ENCODE data around the gene LYST. TPM values are rescaled to one million over a fixed set of nuclear protein-coding genes. Genes with fewer than 3 reads are reported as not detected.

Gene LYST
- total RNA-seq, 1 donor from 2014 or later = 7.2 TPM

DNA sequence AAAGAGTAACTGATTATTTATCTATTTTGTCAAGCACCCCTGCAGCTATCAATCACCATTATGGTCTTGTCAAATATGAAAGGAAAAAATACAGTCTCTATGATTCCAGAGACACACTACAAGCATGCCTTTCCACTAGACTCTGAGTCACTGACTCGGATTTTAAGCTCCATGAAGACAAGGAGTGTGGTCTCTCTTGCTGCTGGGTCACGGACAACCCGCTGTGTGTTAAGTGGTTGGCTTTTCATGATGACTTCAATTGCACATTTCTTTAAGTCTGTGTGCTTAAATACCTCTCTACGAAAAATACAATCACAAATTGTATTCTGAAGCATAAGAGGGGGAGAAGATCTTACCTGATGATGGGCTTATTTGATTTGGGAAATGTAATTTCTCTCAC, 203.1 kb downstream of the LYST start:
- Mint-ChIP-seq H3K36me3 (no peaks in the 10 kb centered on the region), H3K9me3 (peaks cover 4% of the 10 kb centered on the region), H3K4me3 (no peak overlapping the region), H3K27me3 (ENCODE audit: low read depth) (no peaks in the 10 kb centered on the region), H3K4me1 (no peaks in the 10 kb centered on the region), H3K27ac (no peak overlapping the region)
- TF ChIP-seq, protein P1, sequence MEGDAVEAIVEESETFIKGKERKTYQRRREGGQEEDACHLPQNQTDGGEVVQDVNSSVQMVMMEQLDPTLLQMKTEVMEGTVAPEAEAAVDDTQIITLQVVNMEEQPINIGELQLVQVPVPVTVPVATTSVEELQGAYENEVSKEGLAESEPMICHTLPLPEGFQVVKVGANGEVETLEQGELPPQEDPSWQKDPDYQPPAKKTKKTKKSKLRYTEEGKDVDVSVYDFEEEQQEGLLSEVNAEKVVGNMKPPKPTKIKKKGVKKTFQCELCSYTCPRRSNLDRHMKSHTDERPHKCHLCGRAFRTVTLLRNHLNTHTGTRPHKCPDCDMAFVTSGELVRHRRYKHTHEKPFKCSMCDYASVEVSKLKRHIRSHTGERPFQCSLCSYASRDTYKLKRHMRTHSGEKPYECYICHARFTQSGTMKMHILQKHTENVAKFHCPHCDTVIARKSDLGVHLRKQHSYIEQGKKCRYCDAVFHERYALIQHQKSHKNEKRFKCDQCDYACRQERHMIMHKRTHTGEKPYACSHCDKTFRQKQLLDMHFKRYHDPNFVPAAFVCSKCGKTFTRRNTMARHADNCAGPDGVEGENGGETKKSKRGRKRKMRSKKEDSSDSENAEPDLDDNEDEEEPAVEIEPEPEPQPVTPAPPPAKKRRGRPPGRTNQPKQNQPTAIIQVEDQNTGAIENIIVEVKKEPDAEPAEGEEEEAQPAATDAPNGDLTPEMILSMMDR (IDR thresholded peaks at IDR 0.05; ENCODE audit: unreplicated experiment) = no peak
- no peak for DNase-seq (ENCODE audit: low spot score in 2 of 2, unreplicated experiment in 2 of 2)

GRCh38 chr1:235661568-235661967, 205.1 kb downstream of the LYST start:
- Mint-ChIP-seq H3K27me3 (ENCODE audit: low read depth) (peaks cover 4% of the 10 kb centered on the region), H3K4me1 (no peaks in the 10 kb centered on the region), H3K4me3 (no peak overlapping the region), H3K9me3 (no peaks in the 10 kb centered on the region), H3K36me3 (no peaks in the 10 kb centered on the region), H3K27ac (no peak overlapping the region)
- DNase-seq (ENCODE audit: low spot score in 2 of 2, unreplicated experiment in 2 of 2) = no peak
- TF ChIP-seq, protein P1 (IDR thresholded peaks at IDR 0.05; ENCODE audit: unreplicated experiment) = no peak

DNA sequence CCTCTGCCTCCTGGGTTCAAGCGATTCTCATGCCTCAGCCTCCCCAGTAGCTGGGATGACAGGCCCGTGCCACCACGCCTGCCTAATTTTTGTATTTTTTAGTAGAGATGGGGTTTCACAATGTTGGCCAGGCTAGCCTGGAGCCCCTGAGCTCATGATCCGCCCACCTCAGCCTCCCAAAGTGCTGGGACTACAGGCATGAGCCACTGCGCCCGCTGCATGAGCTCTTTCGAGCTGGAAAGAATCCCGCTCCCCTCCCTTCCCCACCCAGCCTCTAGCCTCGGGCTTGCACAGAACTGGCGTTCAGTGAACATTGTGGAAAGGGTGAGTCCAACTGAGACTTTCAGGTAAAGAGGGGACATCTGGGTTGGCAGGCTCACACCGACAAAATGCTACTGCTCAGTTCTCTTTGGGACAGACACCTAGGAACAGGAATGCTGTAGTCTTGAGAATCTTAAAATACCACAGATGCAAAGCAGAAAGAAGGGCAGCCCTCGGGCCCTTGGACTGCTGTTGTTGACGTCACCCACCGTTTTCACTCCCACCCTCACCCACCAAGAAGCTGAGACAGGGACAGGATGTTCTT, 207.4 kb downstream of the LYST start:
- Mint-ChIP-seq H3K4me1 (no peaks in the 10 kb centered on the region), H3K36me3 (no peaks in the 10 kb centered on the region), H3K27ac (no peak overlapping the region), H3K4me3 (no peak overlapping the region), H3K27me3 (ENCODE audit: low read depth) (peaks cover 16% of the 10 kb centered on the region), H3K9me3 (no peaks in the 10 kb centered on the region)
- DNase-seq (ENCODE audit: low spot score in 2 of 2, unreplicated experiment in 2 of 2) = no peak
- TF ChIP-seq, protein P1 (IDR thresholded peaks at IDR 0.05; ENCODE audit: unreplicated experiment) = no peak

DNA sequence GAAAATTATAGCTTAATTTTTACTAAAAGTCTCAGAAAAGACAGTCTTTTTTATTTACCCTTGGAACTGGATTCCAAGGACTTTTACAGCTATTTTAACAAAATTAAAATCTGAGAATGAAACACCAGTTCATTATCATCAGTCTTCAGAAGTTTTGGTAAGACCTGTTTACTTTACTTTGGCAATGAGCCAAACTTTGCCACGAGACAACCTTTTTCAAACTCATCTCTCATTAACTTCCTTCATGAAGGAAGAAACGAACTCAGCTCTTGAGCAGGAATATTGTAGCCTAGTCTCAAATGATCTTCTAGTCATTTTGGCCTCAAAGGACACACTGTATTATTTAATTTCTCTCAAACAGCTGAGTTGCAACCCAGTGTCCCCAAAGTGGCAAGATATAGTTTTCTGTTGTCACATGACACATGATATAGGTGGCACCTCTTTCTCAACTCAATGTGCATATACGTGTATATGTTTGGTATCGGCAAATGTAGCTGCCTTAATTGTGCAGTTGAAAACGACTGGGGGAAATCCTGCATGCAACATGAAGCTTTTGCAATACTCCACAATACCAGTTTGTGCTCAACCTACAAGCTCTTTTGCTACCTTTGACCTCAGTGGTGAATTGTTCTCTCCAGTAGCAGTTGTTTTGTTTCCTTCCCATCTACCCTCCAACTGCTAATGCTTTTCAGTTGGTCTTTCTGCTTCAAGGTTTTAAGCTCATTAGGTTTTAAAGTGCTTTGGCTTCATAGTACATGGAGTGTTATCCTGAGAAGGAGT, 208.8 kb downstream of the LYST start:
- H3K27me3 Mint-ChIP-seq (ENCODE audit: low read depth) = peaks cover 27% of the 10 kb centered on the region

DNA sequence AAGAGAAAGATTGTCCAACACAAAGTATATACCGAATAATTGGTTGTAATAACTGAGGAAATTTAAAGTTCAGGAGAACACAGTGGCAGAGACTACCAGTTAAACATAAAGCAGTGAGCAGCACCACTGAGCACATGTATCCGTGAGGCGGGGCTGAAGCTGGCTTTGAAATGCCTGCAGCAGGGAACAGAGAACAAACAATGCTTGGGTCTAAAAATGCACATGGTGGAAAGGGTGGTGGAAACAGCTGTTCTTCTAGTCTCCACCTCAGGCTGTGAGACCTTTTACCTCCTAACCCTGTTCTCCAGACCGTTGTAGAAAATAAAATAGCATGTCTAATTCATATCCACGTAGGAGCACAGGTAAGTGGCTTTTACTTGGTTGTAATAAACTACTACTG, 209.4 kb downstream of the LYST start:
- H3K27ac Mint-ChIP-seq = no peak overlapping the region
- H3K4me1 Mint-ChIP-seq = no peaks in the 10 kb centered on the region
- DNase-seq (ENCODE audit: low spot score in 2 of 2, unreplicated experiment in 2 of 2) = no peak
- no peaks in the 10 kb centered on the region for H3K36me3 Mint-ChIP-seq
- peaks cover 34% of the 10 kb centered on the region for H3K27me3 Mint-ChIP-seq (ENCODE audit: low read depth)
- TF ChIP-seq, protein P1 (IDR thresholded peaks at IDR 0.05; ENCODE audit: unreplicated experiment) = no peak
- H3K9me3 Mint-ChIP-seq = no peaks in the 10 kb centered on the region
- no peak overlapping the region for H3K4me3 Mint-ChIP-seq

More for the DNA sequence above, 208.8 kb downstream of the LYST start:
- no peak for DNase-seq (ENCODE audit: low spot score in 2 of 2, unreplicated experiment in 2 of 2)
- TF ChIP-seq, protein P1 (IDR thresholded peaks at IDR 0.05; ENCODE audit: unreplicated experiment) = no peak
- no peaks in the 10 kb centered on the region for H3K9me3 Mint-ChIP-seq
- no peaks in the 10 kb centered on the region for H3K4me1 Mint-ChIP-seq
- no peak overlapping the region for H3K4me3 Mint-ChIP-seq
- H3K27ac Mint-ChIP-seq = no peak overlapping the region
- no peaks in the 10 kb centered on the region for H3K36me3 Mint-ChIP-seq

Data from mesothelial cell of epicardium (in vitro differentiated cells).